Measurements from ENCODE around the gene ARSI. TPM values are rescaled to one million over a fixed set of nuclear protein-coding genes. Genes with fewer than 3 reads are reported as not detected.

Gene ARSI
- polyA plus RNA-seq, 1 of the 3 experiments (the other 2 are of a cell fraction) = 0.20 TPM

DNA sequence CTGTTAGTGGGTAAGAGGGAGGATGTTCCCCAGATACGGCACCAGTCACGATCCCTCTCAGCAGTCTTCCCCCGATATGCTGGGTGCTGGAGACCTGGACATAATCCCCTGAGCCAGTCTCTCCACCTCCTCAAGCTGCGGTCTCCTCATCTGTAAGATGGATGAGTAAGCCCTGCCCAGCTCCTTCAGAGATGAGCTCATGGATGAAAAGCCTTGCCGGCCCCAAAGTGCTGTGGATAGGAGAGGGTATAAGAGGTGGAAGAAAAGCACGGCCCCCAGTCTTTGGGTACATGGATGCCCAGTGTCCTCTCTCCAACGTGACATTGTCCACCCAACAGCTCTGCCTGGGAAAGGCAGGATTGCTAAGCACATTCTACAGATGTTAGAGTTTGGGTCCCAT lies 17.6 kb downstream of the ARSI start (continued):
- no peak for TF ChIP-seq YY1 (IDR thresholded peaks at IDR 0.05; ENCODE audit: low read depth)
- no peak for TF ChIP-seq RFX5 (IDR thresholded peaks at IDR 0.05; ENCODE audit: low read length)

DNA sequence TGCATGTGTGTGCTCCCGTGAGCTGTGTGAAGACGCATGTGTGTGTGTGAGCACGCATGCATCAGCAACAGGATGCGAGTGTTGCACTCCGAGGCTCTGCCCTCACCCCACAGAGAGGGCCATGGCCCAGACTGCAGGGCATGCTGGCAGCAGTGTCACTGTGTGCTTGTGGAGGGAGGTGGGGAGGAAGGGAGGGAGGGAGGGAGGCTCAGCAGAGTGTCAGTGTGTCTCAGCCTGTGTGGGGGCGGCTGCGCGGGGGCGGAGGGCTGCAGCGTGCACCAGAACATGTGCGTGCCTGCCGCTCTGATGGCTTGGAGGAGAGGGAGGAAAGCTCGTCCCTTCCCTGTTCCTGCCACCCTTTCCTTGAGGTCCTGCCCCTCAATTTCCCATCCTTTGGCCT lies 18.4 kb downstream of the ARSI start:
- CTCF ChIA-PET = interaction anchor here (1.3 kb wide), 1 partner anchor 152 kb away, joined by 3 read pairs; no protein-coding TSS in a partner anchor

DNA sequence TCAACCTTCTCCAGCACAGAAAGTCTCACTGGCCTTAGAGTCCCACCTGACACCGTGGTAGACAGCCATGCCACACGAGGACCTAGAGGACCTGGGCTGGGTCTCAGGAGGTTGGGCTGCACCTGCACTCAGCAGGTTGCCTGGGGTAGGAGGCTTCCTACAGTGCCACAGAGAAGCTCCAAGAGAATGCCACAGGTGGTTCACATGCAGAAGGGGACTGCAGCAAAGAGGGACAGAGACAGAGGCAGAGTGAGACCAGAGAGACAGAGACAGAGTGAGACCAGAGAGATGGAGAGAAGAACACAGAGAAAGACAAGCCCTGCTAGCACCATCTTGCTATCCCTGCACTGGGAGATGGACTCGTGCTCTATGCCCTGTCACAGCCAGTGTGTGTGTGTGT lies 18.8 kb downstream of the ARSI start:
- Histone ChIP-seq H2AFZ (ENCODE audit: low read depth) (no peak overlapping the region), H3K4me2 (no peak overlapping the region), H3K9me3 (no peaks in the 10 kb centered on the region), H3K9ac (no peak overlapping the region), H3K9me2 (no peaks in the 10 kb centered on the region), H3K36me3 (replicated peaks in 1 of 2; ENCODE audit: control insufficient read depth in 1 of 2, insufficient read depth in 2 of 2, low read length in 1 of 2) (no peaks in the 10 kb centered on the region), H3F3A (replicated peaks; ENCODE audit: insufficient read depth) (peaks cover 3% of the 10 kb centered on the region), H3K79me2 (ENCODE audit: insufficient read depth) (no peaks in the 10 kb centered on the region), H3K4me3 (ENCODE audit: low read depth in 2 of 2, low read length in 1 of 2) (no peak overlapping the region), H4K20me1 (ENCODE audit: insufficient read depth) (no peaks in the 10 kb centered on the region), H3K4me1 (ENCODE audit: control insufficient read depth in 1 of 2, insufficient read depth in 2 of 2, low read depth in 1 of 2, low read length in 1 of 2) (peaks cover 3 to 27% of the 10 kb centered on the region in 2 experiments; a peak in 1 of 4 replicates), H3K27ac (ENCODE audit: low read depth in 2 of 2, low read length in 1 of 2) (no peak overlapping the region), H3K27me3 (ENCODE audit: insufficient read depth) (no peaks in the 10 kb centered on the region)
- POLR2A ChIA-PET = no interaction called here
- no peak for DNase-seq
- CTCF ChIA-PET = interaction anchor here (0.8 to 1.3 kb wide), 2 partner anchors 152 to 203 kb away, joined by 3 read pairs; no protein-coding TSS in a partner anchor
- WGBS (ENCODE audit: low lambda C conversion rate) = 85% methylated on average over 3 of the region's 3 CpGs
- TF ChIP-seq YY1 (IDR thresholded peaks at IDR 0.05; ENCODE audit: low read depth) (no peak), ELF1 (IDR thresholded peaks at IDR 0.05) (no peak), EP300 (IDR thresholded peaks at IDR 0.05; ENCODE audit: borderline replicate concordance in 1 of 2, low read depth in 1 of 2, low read length in 1 of 2) (no peak), RXRA (IDR thresholded peaks at IDR 0.05; ENCODE audit: borderline replicate concordance, low read depth) (no peak), TAF1 (IDR thresholded peaks at IDR 0.05; ENCODE audit: borderline replicate concordance, low read depth, low read length) (no peak), TCF12 (IDR thresholded peaks at IDR 0.05) (no peak), SMC3 (IDR thresholded peaks at IDR 0.05; ENCODE audit: low read depth, low read length) (no peak), FOXM1 (IDR thresholded peaks at IDR 0.05; ENCODE audit: low read depth) (no peak), CHD2 (IDR thresholded peaks at IDR 0.05; ENCODE audit: low read length, partially characterized antibody) (no peak), NFIC (IDR thresholded peaks at IDR 0.05; ENCODE audit: borderline replicate concordance) (no peak), GATA2 (CRISPR knock-in tag; IDR thresholded peaks at IDR 0.05) (no peak), GABPA (IDR thresholded peaks at IDR 0.05; ENCODE audit: low read depth) (no peak), FOXJ3 (CRISPR knock-in tag; IDR thresholded peaks at IDR 0.05) (no peak)

More for the DNA sequence above, 18.4 kb downstream of the ARSI start:
- Histone ChIP-seq H3K9me2 (no peaks in the 10 kb centered on the region), H3K4me2 (no peak overlapping the region), H3K4me1 (ENCODE audit: control insufficient read depth in 1 of 2, insufficient read depth in 2 of 2, low read depth in 1 of 2, low read length in 1 of 2) (peaks cover under 1 to 24% of the 10 kb centered on the region in 2 experiments; a peak in 1 of 4 replicates), H3K9me3 (no peaks in the 10 kb centered on the region), H3K79me2 (ENCODE audit: insufficient read depth) (no peaks in the 10 kb centered on the region), H3K9ac (no peak overlapping the region), H4K20me1 (ENCODE audit: insufficient read depth) (no peaks in the 10 kb centered on the region), H3F3A (replicated peaks; ENCODE audit: insufficient read depth) (no peaks in the 10 kb centered on the region), H3K4me3 (ENCODE audit: low read depth in 2 of 2, low read length in 1 of 2) (no peak overlapping the region), H3K27ac (ENCODE audit: low read depth in 2 of 2, low read length in 1 of 2) (no peak overlapping the region), H3K36me3 (replicated peaks in 1 of 2; ENCODE audit: control insufficient read depth in 1 of 2, insufficient read depth in 2 of 2, low read length in 1 of 2) (no peaks in the 10 kb centered on the region), H2AFZ (ENCODE audit: low read depth) (no peak overlapping the region), H3K27me3 (ENCODE audit: insufficient read depth) (no peaks in the 10 kb centered on the region)
- DNase-seq = no peak
- 81% methylated on average over 6 of the region's 13 CpGs for WGBS (ENCODE audit: low lambda C conversion rate)
- TF ChIP-seq RCOR1 (IDR thresholded peaks at IDR 0.05; ENCODE audit: low read length) = no peak
- TF ChIP-seq TCF12 (IDR thresholded peaks at IDR 0.05) = no peak
- no peak for TF ChIP-seq REST (IDR thresholded peaks at IDR 0.05; ENCODE audit: low read depth, low read length)
- TF ChIP-seq MXI1 (IDR thresholded peaks at IDR 0.05; ENCODE audit: low read depth, low read length) = no peak
- TF ChIP-seq RAD21 (IDR thresholded peaks at IDR 0.05; ENCODE audit: low read length) = no peak
- POLR2A ChIA-PET = no interaction called here
